HepG2 (cell line): ENCODE measurements around the gene LXN. TPM values are rescaled to one million over a fixed set of nuclear protein-coding genes. Genes with fewer than 3 reads are reported as not detected.

Source experiments
- HMG20B ChIP-seq: conservative IDR thresholded peaks from 2 replicates; pipeline ENCODE4 v1.6.1; 2016; ENCODE audit warnings: missing genetic modification reagents, missing compliant biosample characterization
- KLF13 ChIP-seq: sonication (generic); formaldehyde crosslinking; IDR thresholded peaks from 2 replicates; pipeline ENCODE4 v1.4.0; 2020; ENCODE audit warnings: mild to moderate bottlenecking, missing genetic modification reagents
- LCORL ChIP-seq, 2 experiments: fragments of 450-650 bp in 1 of 2; sonication (generic) in 1 of 2; formaldehyde crosslinking in 1 of 2; IDR thresholded peaks; 2 replicates each; pipeline versions ENCODE4 v1.5.0 to v1.6.1; 2017 to 2020; ENCODE audit warnings: antibody characterized with exemption in 1 of 2, missing genetic modification reagents in 1 of 2
- NAIF1 ChIP-seq: sonication (generic); formaldehyde crosslinking; IDR thresholded peaks from 2 replicates; pipeline ENCODE4 v1.5.0; 2020; ENCODE audit warnings: mild to moderate bottlenecking, missing genetic modification reagents, borderline replicate concordance
- NCOA5 ChIP-seq: sonication (generic); formaldehyde crosslinking; IDR thresholded peaks from 2 replicates; pipeline ENCODE4 v1.4.0; 2020; ENCODE audit warnings: missing genetic modification reagents
- NRL ChIP-seq: sonication (generic); formaldehyde crosslinking; IDR thresholded peaks from 2 replicates; pipeline ENCODE4 v1.5.0; 2020; ENCODE audit warnings: missing genetic modification reagents, mild to moderate bottlenecking, moderate library complexity, borderline replicate concordance
- PATZ1 ChIP-seq: sonication (generic); formaldehyde crosslinking; IDR thresholded peaks from 2 replicates; pipeline ENCODE4 v1.4.0; 2020; ENCODE audit warnings: missing genetic modification reagents
- PAXIP1 ChIP-seq: sonication (generic); formaldehyde crosslinking; conservative IDR thresholded peaks from 2 replicates; pipeline ENCODE4 v1.4.0; 2020; ENCODE audit warnings: mild to moderate bottlenecking, missing genetic modification reagents, moderate library complexity
- PCBP2 ChIP-seq: fragments of 200-400 bp; formaldehyde crosslinking; optimal IDR thresholded peaks from 2 replicates; pipeline ENCODE3; 2018; ENCODE audit warnings: low read length, low read depth; ENCODE audit not compliant: poor library complexity, severe bottlenecking
- SRY ChIP-seq: sonication (generic); formaldehyde crosslinking; IDR thresholded peaks from 2 replicates; pipeline ENCODE4 v1.8.0; 2022; ENCODE audit warnings: mild to moderate bottlenecking, missing genetic modification reagents
- TEAD3 ChIP-seq: optimal IDR thresholded peaks from 2 replicates; pipeline ENCODE3; 2016; ENCODE audit warnings: borderline replicate concordance
- YEATS4 ChIP-seq: sonication (generic); formaldehyde crosslinking; IDR thresholded peaks from 2 replicates; pipeline ENCODE4 v1.4.0; 2020; ENCODE audit warnings: missing genetic modification reagents, borderline replicate concordance
- ZBTB20 ChIP-seq: sonication (generic); formaldehyde crosslinking; IDR thresholded peaks from 2 replicates; pipeline ENCODE4 v1.8.1; 2023; ENCODE audit warnings: missing genetic modification reagents, low read depth, mild to moderate bottlenecking, borderline replicate concordance
- ZBTB37 ChIP-seq: sonication (generic); formaldehyde crosslinking; IDR thresholded peaks from 2 replicates; pipeline ENCODE4 v1.4.0; 2020; ENCODE audit warnings: mild to moderate bottlenecking, missing genetic modification reagents
- ZMYM4 ChIP-seq: sonication (generic); formaldehyde crosslinking; IDR thresholded peaks from 2 replicates; pipeline ENCODE4 v1.8.1; 2023; ENCODE audit warnings: mild to moderate bottlenecking, missing genetic modification reagents
- ZNF292 ChIP-seq: sonication (generic); formaldehyde crosslinking; IDR thresholded peaks from 2 replicates; pipeline ENCODE4 v1.8.1; 2022; ENCODE audit warnings: mild to moderate bottlenecking, low read depth, missing genetic modification reagents, borderline replicate concordance
- ZNF547 ChIP-seq: sonication (generic); formaldehyde crosslinking; IDR thresholded peaks from 2 replicates; pipeline ENCODE4 v1.5.1; 2020; ENCODE audit warnings: mild to moderate bottlenecking, missing genetic modification reagents
- ZNF574 ChIP-seq: sonication (generic); formaldehyde crosslinking; IDR thresholded peaks from 2 replicates; pipeline ENCODE4 v1.4.0; 2020; ENCODE audit warnings: missing genetic modification reagents
- ZNF773 ChIP-seq: sonication (generic); formaldehyde crosslinking; IDR thresholded peaks from 2 replicates; pipeline ENCODE4 v1.4.0; 2020; ENCODE audit warnings: missing genetic modification reagents, borderline replicate concordance
- ZSCAN21 ChIP-seq: sonication (generic); formaldehyde crosslinking; IDR thresholded peaks from 2 replicates; pipeline ENCODE4 v1.8.0; 2022; ENCODE audit warnings: mild to moderate bottlenecking, missing genetic modification reagents, moderate library complexity, borderline replicate concordance
- polyA plus RNA-seq, 8 experiments: library from polyadenylated mRNA; depleted of rRNA in 3 of 8; stranded (reverse) in 7 of 8; unstranded in 1 of 8; fragments of >200 nt; fragmentation: Illumina TruSeq in 4 of 8; extraction: Trizol in 4 of 8; gene quantifications; 2 replicates each; pipeline versions ENCODE4 v1.2.1 to v1.2.3, GENCODE V29; 2011 to 2016; ENCODE audit warnings: low read depth in 4 of 8, missing spikeins in 1 of 8, mixed read lengths in 1 of 8; ENCODE audit not compliant: insufficient read depth in 1 of 8
- total RNA-seq, 5 experiments: library from RNA; depleted of rRNA; stranded (reverse); fragments of >200 nt; fragmentation: Illumina TruSeq; extraction: Trizol; gene quantifications; 2 replicates each; pipeline ENCODE4 v1.2.3, GENCODE V29; 2016; ENCODE audit warnings: low read depth in 1 of 5

Gene LXN
- total and polyA plus RNA-seq, 2 of the 13 experiments (the other 11 are each of a cell fraction or from before 2014, with no cell fraction given), result not detected

GRCh38 chr3:158644345-158644908, 28.0 kb downstream of the LXN start, which contains the start of gene GFM1 (continued):
- TF ChIP-seq ZBTB37 (CRISPR knock-in tag) (no peak), ZNF773 (no peak), NAIF1 (CRISPR knock-in tag) (0 out of 2 replicates have a peak, but pooled peaks have one; percentile 26), NRL (peak; percentile 95; the same call in 1 of the 2 replicates), PAXIP1 (CRISPR knock-in tag) (peak; percentile 70), PATZ1 (CRISPR knock-in tag) (peak; percentile 61; the same call in 1 of the 2 replicates), ZMYM4 (CRISPR knock-in tag) (peak; percentile 100), YEATS4 (CRISPR knock-in tag) (no peak), SRY (CRISPR knock-in tag) (no peak), TEAD3 (CRISPR knock-in tag) (peak; percentile 80), LCORL (IDR thresholded peaks at IDR 0.05) (no peak; the same call in 1 of the 2 replicates), LCORL (CRISPR knock-in tag; IDR thresholded peaks at IDR 0.05) (peak; percentile 59), ZNF547 (CRISPR knock-in tag) (peak; percentile 79; the same call in 1 of the 2 replicates), ZNF292 (CRISPR knock-in tag) (peak; percentile 84), NCOA5 (CRISPR knock-in tag) (no peak), ZBTB20 (CRISPR knock-in tag) (peak; percentile 81; the same call in 1 of the 2 replicates), KLF13 (no peak), ZSCAN21 (peak; percentile 82), PCBP2 (no peak), HMG20B (no peak), ZNF574 (peak; percentile 100)
